GM18951 (cell line): ENCODE measurements around the gene MLLT3.

Experiments
- POLR2A ChIP-seq: IDR thresholded peaks from 4 replicates; pipeline ENCODE4 v1.6.1; 2011; ENCODE audit warnings: mild to moderate bottlenecking; ENCODE audit not compliant: insufficient read length, insufficient read depth; ENCODE audit errors: extremely low read depth
- in situ Hi-C: fragments of 300-500 bp; cut with MboI; formaldehyde crosslinking; loops from one replicate; pipeline ENCODE4 v1.12.0; 2022; ENCODE audit warnings: low sequenced_read_pairs, mixed read lengths, inconsistent platforms; ENCODE audit not compliant: unreplicated experiment

The MLLT3 gene

DNA sequence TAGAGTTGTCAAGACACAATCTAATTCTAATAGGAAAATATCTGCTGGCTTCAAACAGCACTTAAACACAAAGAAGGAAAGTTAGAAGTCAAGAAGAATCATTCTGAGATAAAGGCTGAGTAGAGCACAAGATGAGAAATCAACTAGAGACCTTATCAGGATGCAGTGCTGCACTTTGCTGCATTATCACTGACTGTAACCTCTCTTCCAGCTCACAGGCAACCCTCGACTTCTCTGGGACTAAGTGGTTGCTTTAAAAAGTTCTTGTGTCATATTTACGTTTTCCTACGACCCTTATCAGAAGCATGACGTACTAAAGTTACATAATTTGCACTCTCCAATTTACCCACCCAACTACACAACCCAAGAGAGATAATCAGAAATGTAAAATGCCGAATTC is 176.1 kb downstream of the MLLT3 start:
- in situ Hi-C loops, result no loop called here
- TF ChIP-seq POLR2A, result no peak

GRCh38 chr9:20442461-20443319 is 179.6 kb downstream of the MLLT3 start:
- in situ Hi-C loops, result no loop called here

DNA sequence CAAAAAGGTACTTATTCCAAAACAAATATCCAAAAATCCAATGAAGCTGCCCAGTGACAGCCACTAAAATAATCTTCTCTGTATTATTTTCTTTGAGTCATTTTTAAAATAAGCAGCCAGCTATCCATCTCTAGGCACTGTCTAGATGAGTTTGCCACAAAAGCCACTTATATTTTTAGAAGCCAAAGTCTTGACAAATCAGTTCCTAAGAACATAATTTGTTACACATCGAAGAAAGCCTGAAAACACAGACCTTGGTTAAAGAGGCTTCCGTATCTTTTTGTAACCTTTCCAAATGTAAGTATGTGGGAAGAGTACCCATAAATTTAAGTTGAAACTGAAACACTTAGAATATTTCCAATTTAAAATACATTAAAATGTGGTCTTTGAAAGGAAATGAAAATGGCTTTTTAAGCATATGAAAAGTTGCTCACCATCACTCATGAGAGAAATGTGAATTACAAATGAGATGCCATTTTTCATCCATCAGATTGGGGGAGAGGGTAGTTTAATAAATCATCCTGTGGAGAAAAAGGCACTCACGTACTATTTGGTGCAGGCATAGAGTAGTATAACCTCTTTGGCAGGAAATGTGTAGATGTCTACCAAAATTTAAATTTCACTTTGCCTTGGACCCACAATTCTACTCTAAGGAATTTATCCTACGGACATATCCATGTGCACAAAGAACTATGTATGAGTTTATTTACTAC is 180.4 kb downstream of the MLLT3 start:
- in situ Hi-C loops, result no loop called here
- no peak for TF ChIP-seq POLR2A

More at GRCh38 chr9:20442461-20443319, 179.6 kb downstream of the MLLT3 start:
- no peak for TF ChIP-seq POLR2A

- in situ Hi-C loops, result no loop called here
- no peak for TF ChIP-seq POLR2A
These were observed 181.1 kb downstream of the MLLT3 start for GRCh38 chr9:20441166-20441565.

DNA sequence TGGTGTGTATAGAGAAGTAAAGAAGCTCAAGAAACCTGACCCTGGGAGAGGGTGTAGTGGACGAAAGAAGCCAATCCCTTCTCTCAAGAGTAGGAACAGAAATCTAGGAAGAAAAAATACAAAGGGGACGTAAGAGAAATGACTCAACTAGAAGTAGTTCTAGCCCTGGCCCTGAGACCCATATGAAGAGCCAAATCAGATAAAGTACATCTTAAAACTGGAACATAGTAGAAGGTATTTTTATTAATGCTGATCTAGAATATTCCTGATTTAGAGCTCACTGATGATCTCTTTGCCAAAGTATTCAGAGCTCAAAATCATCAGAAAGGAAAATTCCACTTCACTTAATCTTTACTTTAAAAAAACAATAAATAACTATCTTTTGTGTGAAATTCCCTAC is 184.8 kb downstream of the MLLT3 start:
- no peak for TF ChIP-seq POLR2A
- in situ Hi-C loops, result no loop called here

DNA sequence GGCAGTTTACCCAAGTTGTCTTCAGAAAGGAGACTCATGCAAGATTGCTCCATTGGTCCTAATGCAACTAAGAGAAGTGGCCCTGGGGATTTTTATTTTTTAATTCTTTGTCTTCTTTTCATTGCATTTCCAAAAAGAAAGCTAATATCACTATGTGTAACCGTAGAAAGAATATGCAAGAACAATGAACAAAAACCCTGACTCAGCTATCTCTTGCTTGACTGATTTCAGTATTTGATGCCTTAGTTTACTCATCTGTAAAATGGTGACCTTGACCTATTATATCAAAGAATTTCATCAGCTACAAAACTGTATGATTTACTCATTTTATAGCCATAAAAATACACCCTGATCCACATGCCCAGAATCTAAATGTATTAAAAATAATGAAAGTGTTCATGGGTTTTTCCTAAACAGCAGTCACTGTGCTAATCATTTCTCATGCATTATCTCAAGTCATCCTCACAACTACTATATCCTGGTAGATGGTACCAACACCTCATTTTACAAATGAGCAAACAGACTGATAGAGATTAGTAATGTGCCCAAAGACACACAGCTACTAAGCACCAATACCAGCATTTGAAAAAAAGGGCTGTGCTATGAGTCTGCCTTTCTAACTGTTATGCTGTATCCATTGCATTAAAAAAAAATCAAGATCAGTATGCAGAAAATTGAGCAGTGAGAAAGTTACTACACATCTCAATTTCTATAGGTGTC is 185.7 kb downstream of the MLLT3 start:
- in situ Hi-C loops, result no loop called here

GRCh38 chr9:20428976-20429375 is 193.3 kb downstream of the MLLT3 start:
- no peak for TF ChIP-seq POLR2A
- in situ Hi-C loops, result no loop called here

More for the DNA sequence above, 185.7 kb downstream of the MLLT3 start:
- no peak for TF ChIP-seq POLR2A

DNA sequence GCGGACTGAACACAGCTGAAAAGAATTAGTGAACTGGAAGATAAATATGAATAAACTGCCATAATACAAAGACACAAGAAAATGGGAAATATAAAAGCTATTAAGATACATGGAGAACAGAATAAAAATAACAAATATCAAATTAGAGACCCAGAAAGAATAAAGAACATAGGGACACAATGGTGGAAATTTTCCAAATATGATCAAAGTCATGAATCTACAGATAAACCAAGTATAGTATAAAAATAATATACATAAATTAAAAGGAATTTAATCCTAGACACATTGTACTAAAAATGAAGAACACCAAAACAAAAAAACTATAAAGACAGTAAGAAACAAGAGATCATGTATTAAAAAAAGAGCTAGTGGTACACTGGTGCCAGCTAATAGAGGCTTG is 194.9 kb downstream of the MLLT3 start:
- in situ Hi-C loops, result no loop called here
- no peak for TF ChIP-seq POLR2A

DNA sequence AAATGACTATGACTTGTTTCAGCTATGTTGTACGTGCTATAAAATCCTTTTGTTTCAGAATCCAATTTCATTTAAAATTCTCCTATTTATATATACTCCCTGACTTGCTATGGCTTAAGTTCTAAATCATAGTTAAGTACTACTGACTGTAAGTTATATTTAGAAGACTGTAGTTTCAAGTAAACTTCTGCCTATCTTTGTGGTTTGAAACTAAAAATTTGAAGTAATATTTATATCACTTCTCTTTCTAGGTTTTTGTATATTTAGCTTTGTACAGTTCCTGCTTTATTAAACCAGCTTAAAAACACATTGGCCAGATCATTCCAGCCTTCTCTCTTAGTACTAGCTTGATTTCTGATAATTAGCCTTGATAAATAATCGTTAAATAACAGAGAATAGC is 196.3 kb downstream of the MLLT3 start:
- in situ Hi-C loops, result no loop called here
- no peak for TF ChIP-seq POLR2A

GRCh38 chr9:20419533-20419932 is 202.8 kb downstream of the MLLT3 start:
- TF ChIP-seq POLR2A, result no peak
- in situ Hi-C loops, result no loop called here

DNA sequence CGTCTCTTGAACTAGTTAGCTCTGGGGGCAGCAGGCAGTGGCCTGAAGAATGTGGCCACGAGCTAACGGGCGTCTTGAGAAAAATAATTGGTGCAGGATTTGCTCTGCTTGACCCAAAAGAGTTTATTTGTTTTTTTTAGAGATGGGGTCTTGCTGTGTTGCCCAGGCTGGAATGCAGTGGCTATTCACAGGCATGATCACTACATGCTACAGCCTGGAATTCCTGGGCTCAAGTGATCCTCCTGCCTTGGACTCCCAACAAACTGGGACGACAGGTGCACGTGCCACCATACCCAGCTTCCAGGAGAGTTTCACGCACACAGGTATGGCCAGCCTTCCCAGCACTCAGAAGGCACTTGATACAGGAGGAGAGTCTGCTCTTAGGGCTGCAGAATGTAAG is 203.8 kb downstream of the MLLT3 start:
- in situ Hi-C loops, result no loop called here
- no peak for TF ChIP-seq POLR2A

GRCh38 chr9:20417373-20418080 is 204.8 kb downstream of the MLLT3 start:
- in situ Hi-C loops, result no loop called here
- no peak for TF ChIP-seq POLR2A

- TF ChIP-seq POLR2A, result no peak
- in situ Hi-C loops, result no loop called here
These were observed 208.1 kb downstream of the MLLT3 start for GRCh38 chr9:20414150-20414549.
